K562 (cell line): Measurements from ENCODE around the gene GAK. TPM values are rescaled to one million over a fixed set of nuclear protein-coding genes. Genes with fewer than 3 reads are reported as not detected.

Experiments
- ATAC-seq: fragments of 200-7000 bp; cut with Tn5 transposase; 3 replicates; pipeline ENCODE4 v1.9.1; 2020; ENCODE audit warnings: moderate library complexity
- BruUV-seq: library from RNA; stranded (reverse); fragments of 400-500 nt; replicated peaks from 2 replicates; lab custom pipeline; 2021; lab: Mats Ljungman, UMichigan
- CTCF ChIA-PET: fragments of 300-600 bp; formaldehyde crosslinking; extraction: SDS; loops from one replicate; lab custom pipeline; 2021; ENCODE audit warnings: low intra/inter-chr PET ratio; lab: Yijun Ruan, JAX
- POLR2A ChIA-PET: fragments of 300-600, 350-650 bp; sonication (Branson Sonifier 250); formaldehyde crosslinking; extraction: SDS; loops from one replicate; lab custom pipeline; 2021; ENCODE audit warnings: antibody characterized with exemption, inconsistent platforms; lab: Yijun Ruan, JAX
- DNase-seq, 4 experiments: peaks; one replicate each; pipeline versions ENCODE4 v3.0.0 to v3.0.0-alpha.2; 2011 to 2018; ENCODE audit warnings: low spot score in 3 of 4, mixed read lengths in 3 of 4; ENCODE audit errors: extremely low read depth in 1 of 4
- FAIRE-seq: peaks from 2 replicates; lab custom pipeline; 2011; peaks lifted over from hg19 to GRCh38; lab: Jason Lieb, UNC
- H2AFZ ChIP-seq: 2 replicates; pipeline ENCODE4 v1.6.0; 2011; ENCODE audit warnings: low read depth, low read length, control low read depth, inconsistent platforms
- H3K27ac ChIP-seq: fragments of 200-600 bp; 3 replicates; pipeline ENCODE4 v1.8.0; 2011; ENCODE audit warnings: low read depth, mild to moderate bottlenecking, control low read depth, inconsistent platforms, low read length, moderate library complexity, mixed read lengths; ENCODE audit errors: extremely low read depth
- H3K27me3 ChIP-seq, 2 experiments: fragments of 300-600 bp in 1 of 2; 2 replicates in 1 of 2; 3 replicates in 1 of 2; pipeline versions ENCODE4 v1.6.0 to v1.8.0; 2011; ENCODE audit warnings: inconsistent platforms in 2 of 2, low read length in 2 of 2, mild to moderate bottlenecking in 1 of 2, mixed read lengths in 1 of 2, moderate library complexity in 1 of 2; ENCODE audit not compliant: control insufficient read depth in 2 of 2, insufficient read depth in 2 of 2
- H3K36me3 ChIP-seq: fragments of 300-600 bp; 3 replicates; pipeline ENCODE4 v1.8.0; 2011; ENCODE audit warnings: mild to moderate bottlenecking, low read length, inconsistent platforms; ENCODE audit not compliant: control insufficient read depth, insufficient read depth
- H3K4me1 ChIP-seq, 2 experiments: fragments of 200-600 bp in 1 of 2; replicated peaks in 1 of 2; 2 replicates in 1 of 2; 3 replicates in 1 of 2; pipeline versions ENCODE4 v1.5.1 to v1.8.0; 2011; ENCODE audit warnings: inconsistent platforms in 2 of 2, low read length in 2 of 2, mild to moderate bottlenecking in 1 of 2, mixed read lengths in 1 of 2, moderate library complexity in 1 of 2; ENCODE audit not compliant: control insufficient read depth in 2 of 2, insufficient read depth in 2 of 2
- H3K4me2 ChIP-seq: 2 replicates; pipeline ENCODE4 v1.6.1; 2011; ENCODE audit warnings: low read length, control low read depth, inconsistent platforms, mixed read lengths; ENCODE audit not compliant: insufficient read depth
- H3K4me3 ChIP-seq: fragments of 200-600 bp; sonication (generic), shearing (Covaris generic); 2 replicates; pipeline ENCODE4 v1.5.1; 2016; ENCODE audit warnings: control low read depth, inconsistent platforms
- H3K79me2 ChIP-seq: fragments of 200-600 bp; 3 replicates; pipeline ENCODE4 v1.8.0; 2011; ENCODE audit warnings: low read length, inconsistent platforms; ENCODE audit not compliant: control insufficient read depth, insufficient read depth
- H3K9ac ChIP-seq, 2 experiments: 2 replicates each; pipeline versions ENCODE4 v1.6.0 to v1.6.1; 2011; ENCODE audit warnings: low read depth in 2 of 2, low read length in 2 of 2, control low read depth in 1 of 2, inconsistent platforms in 1 of 2, mild to moderate bottlenecking in 1 of 2, mixed read lengths in 1 of 2; ENCODE audit not compliant: insufficient read depth in 1 of 2
- H3K9me1 ChIP-seq: one replicate; pipeline ENCODE4 v1.6.0; 2011; ENCODE audit warnings: inconsistent platforms, mild to moderate bottlenecking, low read length, moderate library complexity; ENCODE audit not compliant: control insufficient read depth, insufficient read depth
- H3K9me3 ChIP-seq: replicated peaks from 2 replicates; pipeline ENCODE4 v1.5.1; 2011; ENCODE audit warnings: low read depth, low read length, inconsistent platforms; ENCODE audit not compliant: control insufficient read depth, insufficient read depth
- H4K20me1 ChIP-seq: replicated peaks from 2 replicates; pipeline ENCODE4 v1.6.1; 2011; ENCODE audit warnings: low read length, inconsistent platforms, mixed read lengths; ENCODE audit not compliant: control insufficient read depth, insufficient read depth
- BRD9 ChIP-seq: fragments of 450-650 bp; IDR thresholded peaks from 2 replicates; pipeline ENCODE4 v1.6.1; 2018; ENCODE audit warnings: low read depth; ENCODE audit not compliant: partially characterized antibody
- ESRRB ChIP-seq: fragments of 250-450 bp; sonication (Bioruptor Pico); IDR thresholded peaks from 2 replicates; pipeline ENCODE4 v1.5.0; 2020; ENCODE audit warnings: mild to moderate bottlenecking, moderate library complexity, borderline replicate concordance
- ILF3 ChIP-seq: fragments of 450-650 bp; IDR thresholded peaks from 2 replicates; pipeline ENCODE4 v1.6.1; 2018; ENCODE audit warnings: antibody characterized with exemption, mild to moderate bottlenecking, moderate library complexity, borderline replicate concordance
- PHF8 ChIP-seq: fragments of 200-600 bp; sonication (generic); IDR thresholded peaks from 2 replicates; pipeline ENCODE4 v1.6.1; 2012; ENCODE audit warnings: mixed run types, mild to moderate bottlenecking, inconsistent platforms, low read length, moderate library complexity, borderline replicate concordance
- SIN3A ChIP-seq, 2 experiments: fragments of 150-350 bp in 1 of 2; IDR thresholded peaks; 2 replicates each; pipeline ENCODE4 v1.6.1; 2011 to 2016; ENCODE audit warnings: borderline replicate concordance in 2 of 2, low read depth in 2 of 2, low read length in 2 of 2, mild to moderate bottlenecking in 2 of 2, moderate library complexity in 2 of 2; ENCODE audit not compliant: control insufficient read depth in 1 of 2
- ZKSCAN8 ChIP-seq: fragments of 200-800 bp; sonication (Bioruptor generic); IDR thresholded peaks from 2 replicates; pipeline ENCODE4 v1.6.1; 2016; ENCODE audit warnings: missing genetic modification characterization, missing compliant biosample characterization
- ZNF217 ChIP-seq: sonication (generic); formaldehyde crosslinking; IDR thresholded peaks from 2 replicates; pipeline ENCODE4 v1.8.0; 2022; ENCODE audit warnings: mild to moderate bottlenecking, missing genetic modification reagents
- WGBS: fragments of 100-300 bp; shearing (Covaris generic); methylation state at CpG from one replicate; pipeline ENCODE4 v1.1.6; 2016; ENCODE audit warnings: low coverage, mixed read lengths; ENCODE audit not compliant: insufficient coverage; ENCODE audit errors: missing lambda C conversion rate; 5-methylcytosine and 5-hydroxymethylcytosine counted together
- in situ Hi-C: fragments of 300-500 bp; cut with MboI; formaldehyde crosslinking; loops from 4 replicates; pipeline ENCODE4 v1.15.0; 2018; ENCODE audit warnings: inconsistent platforms, mixed read lengths
- intact Hi-C: fragments of 100-400 bp; cut with micrococcal nuclease; formaldehyde crosslinking; loops from 2 replicates; pipeline ENCODE4 v1.14.2; 2022
- polyA plus RNA-seq, 8 experiments: library from polyadenylated mRNA; depleted of rRNA in 4 of 8; stranded (reverse) in 5 of 8; unstranded in 3 of 8; fragments of >200 nt; fragmentation: Nextera tagmentation in 2 of 8; fragmentation: Illumina TruSeq in 1 of 8; extraction: Ambion mirVana in 2 of 8; extraction: Trizol in 1 of 8; gene quantifications; 2 replicates each; pipeline versions ENCODE4 v1.2.1 to v1.2.3, GENCODE V29; 2011 to 2014; ENCODE audit warnings: inconsistent platforms in 1 of 8, missing spikeins in 1 of 8
- total RNA-seq, 7 experiments: library from RNA; depleted of rRNA in 6 of 7; stranded (reverse); fragments of >200 nt in 6 of 7; fragmentation: Illumina TruSeq in 2 of 7; extraction: Trizol in 2 of 7; gene quantifications; 2 replicates each; pipeline versions ENCODE4 v1.2.1 to v1.2.3, GENCODE V29; 2011 to 2021; ENCODE audit warnings: low replicate concordance in 1 of 7
- TF ChIP-seq, protein P1 (sequence below): fragments of 250-450 bp; sonication (Bioruptor Pico); IDR thresholded peaks from 2 replicates; pipeline ENCODE4 v1.8.0; 2022; ENCODE audit warnings: inconsistent platforms, mild to moderate bottlenecking, moderate library complexity, borderline replicate concordance
- TF ChIP-seq, protein P2 (sequence below): sonication (generic); formaldehyde crosslinking; IDR thresholded peaks from 2 replicates; pipeline ENCODE4 v1.8.1; 2023; ENCODE audit warnings: mild to moderate bottlenecking, missing genetic modification reagents

Gene GAK
- total and polyA plus RNA-seq, 9 of the 15 experiments (the other 6 are each of a cell fraction or from before 2014, with no cell fraction given) = 1.3 to 102 (median 16.2) TPM

DNA sequence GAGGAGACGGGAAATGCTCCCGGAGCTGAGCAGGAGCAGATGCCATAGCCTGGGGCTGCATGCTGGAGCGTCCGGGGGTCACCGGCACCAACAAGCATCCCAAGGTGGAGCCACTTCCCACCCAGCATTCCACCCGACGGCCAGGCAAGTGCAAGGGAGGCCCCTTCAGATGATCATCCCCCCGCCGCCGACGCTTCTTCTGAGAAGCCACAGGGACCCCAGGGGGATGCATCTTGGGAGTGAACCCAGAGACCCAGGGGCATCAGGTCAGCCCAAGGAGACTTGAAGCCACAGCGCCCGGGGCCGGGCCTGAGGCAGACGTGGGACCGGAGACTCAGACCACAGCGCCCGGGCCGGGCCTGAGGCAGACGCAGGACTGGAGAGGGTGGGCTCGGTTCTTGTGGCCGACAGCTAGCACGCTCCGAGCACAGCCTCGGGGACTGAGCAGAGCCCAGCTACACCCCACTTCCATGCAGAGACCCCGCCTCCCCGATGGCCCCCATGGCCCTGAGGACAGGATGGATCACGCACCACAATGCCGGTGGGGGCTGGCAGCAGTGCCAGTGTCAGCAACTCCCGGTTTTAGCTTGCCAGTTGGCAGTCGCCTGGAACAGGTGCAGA, 73.2 kb downstream of the GAK start:
- ATAC-seq = no peak
- FAIRE-seq = no peak
- WGBS = 95% methylated on average over 27 of the region's 31 CpGs
- intact Hi-C loops (no loop called here), in situ Hi-C loops (no loop called here)
- H3K79me2 ChIP-seq = no peaks in the 10 kb centered on the region
- H3K27me3 ChIP-seq = no peaks in the 10 kb centered on the region
- no peak overlapping the region for H3K9ac ChIP-seq
- H3K4me3 ChIP-seq = no peak overlapping the region
- no peak for TF ChIP-seq BRD9
- DNase-seq = no peak
- ChIA-PET CTCF (no interaction called here), POLR2A (interaction anchor here (0.7 kb wide), 1 partner anchor 12 kb away, joined by 3 read pairs; no protein-coding TSS in a partner anchor)
- no peaks in the 10 kb centered on the region; a peak in 1 of 5 replicates for H3K4me1 ChIP-seq
- H3K9me3 ChIP-seq = no peaks in the 10 kb centered on the region
- H3K36me3 ChIP-seq = peaks cover 79% of the 10 kb centered on the region; the same call in 2 of the 3 replicates
- no peaks in the 10 kb centered on the region for H4K20me1 ChIP-seq
- no peak overlapping the region for H2AFZ ChIP-seq
- BruUV-seq = no TSS peak
- H3K27ac ChIP-seq = no peak overlapping the region
- H3K4me2 ChIP-seq = no peak overlapping the region
- H3K9me1 ChIP-seq = no peaks in the 10 kb centered on the region

DNA sequence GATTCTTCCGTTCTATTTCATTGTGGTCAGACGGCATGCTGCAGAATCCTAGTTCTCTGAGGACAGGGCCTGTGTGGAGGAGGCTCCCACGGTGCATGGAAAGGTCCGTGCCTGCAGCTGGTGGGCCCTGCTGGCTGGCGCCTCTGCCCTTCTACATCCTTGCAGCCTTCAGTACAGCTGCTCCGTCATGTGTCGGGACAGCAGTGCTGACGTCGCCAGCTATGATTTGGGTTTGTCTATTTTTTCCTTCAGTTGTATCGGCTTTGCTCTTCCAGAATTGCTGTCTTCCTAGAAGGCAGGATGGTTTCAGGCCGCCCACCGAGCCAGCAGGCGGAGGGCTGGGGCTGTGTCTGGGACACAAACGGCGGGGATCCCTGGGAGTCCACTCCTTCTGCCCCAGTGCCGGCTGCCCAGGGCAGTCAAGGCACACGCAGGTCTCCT, 74.1 kb downstream of the GAK start:
- peaks cover 75% of the 10 kb centered on the region; the same call in 2 of the 3 replicates for H3K36me3 ChIP-seq
- ChIA-PET CTCF (no interaction called here), POLR2A (interaction anchor here (0.6 to 1.5 kb wide), 2 partner anchors 21 to 23 kb away, joined by 3 to 5 read pairs; no protein-coding TSS in a partner anchor)
- intact Hi-C loops (no loop called here), in situ Hi-C loops (no loop called here)
- H3K9me1 ChIP-seq = no peaks in the 10 kb centered on the region
- no peaks in the 10 kb centered on the region for H3K27me3 ChIP-seq
- no peak overlapping the region for H3K9ac ChIP-seq
- H3K79me2 ChIP-seq = no peaks in the 10 kb centered on the region
- H3K9me3 ChIP-seq = no peaks in the 10 kb centered on the region
- BruUV-seq = no TSS peak
- WGBS = 98% methylated on average over 16 of the region's 17 CpGs
- no peaks in the 10 kb centered on the region for H4K20me1 ChIP-seq
- ATAC-seq = no peak
- no peak overlapping the region for H3K4me2 ChIP-seq
- no peak overlapping the region for H3K4me3 ChIP-seq
- H2AFZ ChIP-seq = no peak overlapping the region
- no peak for DNase-seq
- no peak overlapping the region for H3K27ac ChIP-seq
- FAIRE-seq = no peak
- H3K4me1 ChIP-seq = no peaks in the 10 kb centered on the region; a peak in 1 of 5 replicates
- TF ChIP-seq, protein P1, sequence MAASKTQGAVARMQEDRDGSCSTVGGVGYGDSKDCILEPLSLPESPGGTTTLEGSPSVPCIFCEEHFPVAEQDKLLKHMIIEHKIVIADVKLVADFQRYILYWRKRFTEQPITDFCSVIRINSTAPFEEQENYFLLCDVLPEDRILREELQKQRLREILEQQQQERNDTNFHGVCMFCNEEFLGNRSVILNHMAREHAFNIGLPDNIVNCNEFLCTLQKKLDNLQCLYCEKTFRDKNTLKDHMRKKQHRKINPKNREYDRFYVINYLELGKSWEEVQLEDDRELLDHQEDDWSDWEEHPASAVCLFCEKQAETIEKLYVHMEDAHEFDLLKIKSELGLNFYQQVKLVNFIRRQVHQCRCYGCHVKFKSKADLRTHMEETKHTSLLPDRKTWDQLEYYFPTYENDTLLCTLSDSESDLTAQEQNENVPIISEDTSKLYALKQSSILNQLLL = no peak
- TF ChIP-seq PHF8 (no peak), ESRRB (CRISPR knock-in tag) (no peak), ILF3 (no peak), SIN3A (IDR thresholded peaks at IDR 0.05; ENCODE audit: borderline replicate concordance in 2 of 2, control insufficient read depth in 1 of 2, low read depth in 2 of 2, low read length in 2 of 2) (no peak), ZNF217 (CRISPR knock-in tag) (no peak), ZKSCAN8 (no peak)
- TF ChIP-seq, protein P2, sequence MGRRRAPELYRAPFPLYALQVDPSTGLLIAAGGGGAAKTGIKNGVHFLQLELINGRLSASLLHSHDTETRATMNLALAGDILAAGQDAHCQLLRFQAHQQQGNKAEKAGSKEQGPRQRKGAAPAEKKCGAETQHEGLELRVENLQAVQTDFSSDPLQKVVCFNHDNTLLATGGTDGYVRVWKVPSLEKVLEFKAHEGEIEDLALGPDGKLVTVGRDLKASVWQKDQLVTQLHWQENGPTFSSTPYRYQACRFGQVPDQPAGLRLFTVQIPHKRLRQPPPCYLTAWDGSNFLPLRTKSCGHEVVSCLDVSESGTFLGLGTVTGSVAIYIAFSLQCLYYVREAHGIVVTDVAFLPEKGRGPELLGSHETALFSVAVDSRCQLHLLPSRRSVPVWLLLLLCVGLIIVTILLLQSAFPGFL (CRISPR knock-in tag) = no peak
